ENCODE measurements around the gene HHAT.

GRCh38 chr1:210594605-210595004, 265.9 kb downstream of the HHAT start:
- TF ChIP-seq POLR2A (conservative IDR thresholded peaks at IDR 0.05) (no peak), CTCF (IDR thresholded peaks at IDR 0.05 in 2 of 3, conservative IDR thresholded peaks at IDR 0.05 in 1 of 3; ENCODE audit: insufficient read depth in 2 of 3, low read depth in 1 of 3, low read length in 3 of 3) (no peak), MLLT1 (IDR thresholded peaks at IDR 0.05) (no peak), E2F5 (CRISPR knock-in tag; IDR thresholded peaks at IDR 0.05) (no peak), ZNF232 (CRISPR knock-in tag; IDR thresholded peaks at IDR 0.05) (no peak), SRSF7 (optimal IDR thresholded peaks at IDR 0.05; ENCODE audit: low read depth, low read length) (no peak), CBX5 (IDR thresholded peaks at IDR 0.05; ENCODE audit: borderline replicate concordance, low read depth) (no peak), POLR3A (IDR thresholded peaks at IDR 0.05; ENCODE audit: borderline replicate concordance, extremely low read depth, insufficient read depth, insufficient read length) (no peak), TAF1 (IDR thresholded peaks at IDR 0.05; ENCODE audit: control insufficient read depth, extremely low read depth, insufficient read depth, low read length, severe bottlenecking) (no peak), PHF20 (IDR thresholded peaks at IDR 0.05; ENCODE audit: partially characterized antibody) (no peak), ZBTB5 (IDR thresholded peaks at IDR 0.05) (no peak), SMAD2 (IDR thresholded peaks at IDR 0.05; ENCODE audit: low read depth, low read length) (no peak), ZFPM2 (CRISPR knock-in tag; IDR thresholded peaks at IDR 0.05) (no peak)
